WTC11 (cell line): Measurements from ENCODE around the gene LARP4. TPM values are rescaled to one million over a fixed set of nuclear protein-coding genes. Genes with fewer than 3 reads are reported as not detected.

Source experiments
- ATAC-seq: fragments of 200-7000 bp; cut with Tn5 transposase; 2 replicates; pipeline ENCODE4 v1.10.0; 2021; ENCODE audit warnings: mild to moderate bottlenecking, moderate library complexity
- CTCF ChIA-PET: fragments of 300-600 bp; sonication (Branson Sonifier 250); formaldehyde crosslinking; loops from one replicate; lab custom pipeline; 2021; ENCODE audit warnings: antibody characterized with exemption; lab: Charles Lee
- POLR2A ChIA-PET: fragments of 350-600 bp; sonication (Branson Sonifier 250); formaldehyde crosslinking; loops from one replicate; lab custom pipeline; 2021; ENCODE audit warnings: antibody characterized with exemption; lab: Charles Lee
- DNase-seq: peaks from one replicate; pipeline ENCODE4 v3.0.0; 2021; ENCODE audit warnings: low spot score
- H3K27ac Mint-ChIP-seq: 2 replicates; pipeline ENCODE4 v1.8.0; 2021; ENCODE audit warnings: mixed read lengths
- H3K27me3 Mint-ChIP-seq: 2 replicates; pipeline ENCODE4 v1.8.0; 2021; ENCODE audit warnings: low read depth, mild to moderate bottlenecking, moderate library complexity, mixed read lengths
- H3K36me3 Mint-ChIP-seq: 2 replicates; pipeline ENCODE4 v1.8.0; 2021; ENCODE audit warnings: mixed read lengths
- H3K4me1 Mint-ChIP-seq: 2 replicates; pipeline ENCODE4 v1.8.0; 2022; ENCODE audit warnings: mixed read lengths
- H3K4me3 Mint-ChIP-seq: 2 replicates; pipeline ENCODE4 v1.8.0; 2021; ENCODE audit warnings: mild to moderate bottlenecking, moderate library complexity, mixed read lengths
- H3K9me3 Mint-ChIP-seq: 2 replicates; pipeline ENCODE4 v1.8.0; 2021; ENCODE audit warnings: mixed read lengths
- CREB1 ChIP-seq: sonication (generic); formaldehyde crosslinking; IDR thresholded peaks from 2 replicates; pipeline ENCODE4 v1.8.0; 2023; ENCODE audit warnings: mild to moderate bottlenecking, missing genetic modification reagents
- E2F5 ChIP-seq: sonication (generic); formaldehyde crosslinking; IDR thresholded peaks from 2 replicates; pipeline ENCODE4 v1.8.1; 2022; ENCODE audit warnings: mild to moderate bottlenecking, moderate library complexity, missing genetic modification reagents
- EMX1 ChIP-seq: fragments of 250-450 bp; sonication (Bioruptor Pico); IDR thresholded peaks from 2 replicates; pipeline ENCODE4 v1.8.0; 2021; ENCODE audit warnings: mild to moderate bottlenecking
- ETV6 ChIP-seq: sonication (generic); formaldehyde crosslinking; IDR thresholded peaks from 2 replicates; pipeline ENCODE4 v1.8.1; 2022; ENCODE audit warnings: mild to moderate bottlenecking, missing genetic modification reagents
- RORB ChIP-seq: fragments of 250-450 bp; sonication (Bioruptor Pico); IDR thresholded peaks from 2 replicates; pipeline ENCODE4 v1.9.0; 2021; ENCODE audit warnings: mild to moderate bottlenecking
- SP1 ChIP-seq: sonication (generic); formaldehyde crosslinking; conservative IDR thresholded peaks from 2 replicates; pipeline ENCODE4 v1.8.1; 2022; ENCODE audit warnings: missing genetic modification reagents
- TEAD4 ChIP-seq: sonication (generic); formaldehyde crosslinking; IDR thresholded peaks from 2 replicates; pipeline ENCODE4 v1.8.0; 2022; ENCODE audit warnings: mild to moderate bottlenecking, missing genetic modification reagents
- TP53 ChIP-seq: sonication (generic); formaldehyde crosslinking; IDR thresholded peaks from 2 replicates; pipeline ENCODE4 v1.8.1; 2023; ENCODE audit warnings: mild to moderate bottlenecking, missing genetic modification reagents
- ZMAT4 ChIP-seq: fragments of 250-450 bp; sonication (Bioruptor Pico); IDR thresholded peaks from 2 replicates; pipeline ENCODE4 v1.9.0; 2021; ENCODE audit warnings: mild to moderate bottlenecking
- ZNF232 ChIP-seq: sonication (generic); formaldehyde crosslinking; IDR thresholded peaks from 2 replicates; pipeline ENCODE4 v1.8.0; 2022; ENCODE audit warnings: mild to moderate bottlenecking, missing genetic modification reagents
- ZNF263 ChIP-seq: sonication (generic); formaldehyde crosslinking; IDR thresholded peaks from 2 replicates; pipeline ENCODE4 v1.8.1; 2022; ENCODE audit warnings: low read depth, mild to moderate bottlenecking, moderate library complexity, missing genetic modification reagents
- ZSCAN18 ChIP-seq: fragments of 250-450 bp; sonication (Bioruptor Pico); IDR thresholded peaks from 2 replicates; pipeline ENCODE4 v2.1.2; 2022; ENCODE audit warnings: mild to moderate bottlenecking, moderate library complexity
- total RNA-seq: library from RNA; stranded (reverse); gene quantifications from 3 replicates; pipeline ENCODE4 v1.2.3, GENCODE V29; 2021
- TF ChIP-seq, protein P1 (sequence below): sonication (generic); formaldehyde crosslinking; conservative IDR thresholded peaks from 2 replicates; pipeline ENCODE4 v1.8.1; 2022; ENCODE audit warnings: mild to moderate bottlenecking, missing genetic modification reagents
- TF ChIP-seq, protein P2 (sequence below): sonication (generic); formaldehyde crosslinking; IDR thresholded peaks from 2 replicates; pipeline ENCODE4 v1.8.1; 2023; ENCODE audit warnings: mild to moderate bottlenecking, moderate library complexity, missing genetic modification reagents
- TF ChIP-seq, protein P3 (sequence below): fragments of 250-450 bp; sonication (Bioruptor Pico); conservative IDR thresholded peaks from 2 replicates; pipeline ENCODE4 v1.9.0; 2021; ENCODE audit warnings: mild to moderate bottlenecking
- TF ChIP-seq, protein P4 (sequence below): sonication (generic); formaldehyde crosslinking; IDR thresholded peaks from 2 replicates; pipeline ENCODE4 v1.8.1; 2022; ENCODE audit warnings: low read depth, missing genetic modification reagents, borderline replicate concordance

Gene LARP4
- total RNA-seq, 1 experiment from 2014 or later: 73.9 TPM

DNA sequence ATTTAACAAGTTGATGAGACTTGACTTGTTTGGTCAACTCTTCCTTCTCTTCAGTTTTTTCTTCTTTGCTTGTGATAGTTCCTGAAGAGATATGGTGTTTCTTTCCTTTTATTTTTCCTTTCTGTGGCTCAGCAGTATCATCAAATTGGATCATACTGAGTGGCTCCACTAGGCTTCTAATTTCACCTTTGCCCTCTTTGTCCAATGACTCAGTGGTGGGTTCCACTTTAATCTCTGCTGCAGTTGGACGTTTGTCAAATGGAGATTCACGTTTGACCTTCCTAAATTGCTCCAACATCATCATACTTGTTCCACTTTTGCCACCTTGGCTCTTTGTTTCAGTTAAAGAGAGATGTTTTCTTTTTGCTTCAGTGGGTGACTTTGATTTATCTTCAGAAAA is 45.8 kb upstream of the LARP4 start:
- H3K36me3 Mint-ChIP-seq: no peaks in the 10 kb centered on the region
- DNase-seq (no peak), ATAC-seq (no peak)
- CTCF ChIA-PET: no interaction called here
- H3K9me3 Mint-ChIP-seq: no peaks in the 10 kb centered on the region
- H3K27me3 Mint-ChIP-seq: no peaks in the 10 kb centered on the region
- no peak for TF ChIP-seq SP1
- no peaks in the 10 kb centered on the region for H3K4me1 Mint-ChIP-seq
- H3K4me3 Mint-ChIP-seq: no peak overlapping the region
- no peak overlapping the region for H3K27ac Mint-ChIP-seq
- POLR2A ChIA-PET: no interaction called here

DNA sequence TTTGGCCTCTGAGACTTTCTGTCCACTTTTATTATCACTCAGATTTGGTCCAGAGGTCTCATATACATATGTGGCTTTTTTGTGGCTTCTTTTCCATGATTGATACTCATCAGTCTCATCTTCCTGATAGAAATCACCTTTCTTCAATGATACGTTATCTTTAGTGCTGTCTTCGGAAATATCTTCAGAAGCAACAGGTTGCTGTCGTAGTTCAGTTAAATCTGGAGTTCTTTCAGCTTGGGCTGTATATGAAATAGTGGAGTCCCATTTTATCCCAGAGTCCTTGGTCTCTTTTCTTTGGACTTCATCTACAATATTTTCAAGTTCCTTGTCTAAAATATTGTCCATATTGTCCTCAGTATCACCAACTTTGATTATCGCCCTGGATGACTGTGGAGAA is 45.3 kb upstream of the LARP4 start:
- no peaks in the 10 kb centered on the region for H3K4me1 Mint-ChIP-seq
- no peak overlapping the region for H3K27ac Mint-ChIP-seq
- ATAC-seq (no peak), DNase-seq (no peak)
- H3K9me3 Mint-ChIP-seq: no peaks in the 10 kb centered on the region
- POLR2A ChIA-PET: no interaction called here
- no peaks in the 10 kb centered on the region for H3K27me3 Mint-ChIP-seq
- no peak overlapping the region for H3K4me3 Mint-ChIP-seq
- TF ChIP-seq ETV6 (no peak), CREB1 (CRISPR knock-in tag) (no peak)
- CTCF ChIA-PET: no interaction called here
- no peaks in the 10 kb centered on the region for H3K36me3 Mint-ChIP-seq

DNA sequence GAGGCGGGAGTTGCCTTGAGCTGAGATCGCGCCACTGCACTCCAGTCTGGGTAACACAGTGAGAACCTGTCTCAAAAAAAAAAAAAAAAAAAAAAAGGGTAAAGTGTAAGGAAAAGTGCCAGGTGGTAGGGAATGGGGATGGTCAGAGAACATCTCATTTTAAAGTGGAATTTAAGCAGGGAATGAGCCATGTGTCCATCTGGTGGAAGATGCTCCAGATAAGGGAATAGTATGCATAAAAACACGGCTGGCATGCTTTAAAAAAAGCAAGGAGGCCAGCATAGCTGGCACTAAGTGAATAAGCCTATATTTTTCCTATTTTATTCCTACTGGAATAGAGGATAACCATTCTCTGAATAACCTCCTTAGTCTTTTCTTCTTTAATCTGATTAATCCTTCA is 38.0 kb upstream of the LARP4 start:
- no peaks in the 10 kb centered on the region for H3K36me3 Mint-ChIP-seq
- DNase-seq: no peak
- no peaks in the 10 kb centered on the region for H3K27me3 Mint-ChIP-seq
- POLR2A ChIA-PET: no interaction called here
- H3K4me1 Mint-ChIP-seq: no peaks in the 10 kb centered on the region
- H3K9me3 Mint-ChIP-seq: no peaks in the 10 kb centered on the region
- CTCF ChIA-PET: no interaction called here
- TF ChIP-seq TEAD4 (CRISPR knock-in tag): no peak
- TF ChIP-seq TP53 (CRISPR knock-in tag): no peak
- TF ChIP-seq ZNF232 (CRISPR knock-in tag): no peak
- TF ChIP-seq, protein P1, sequence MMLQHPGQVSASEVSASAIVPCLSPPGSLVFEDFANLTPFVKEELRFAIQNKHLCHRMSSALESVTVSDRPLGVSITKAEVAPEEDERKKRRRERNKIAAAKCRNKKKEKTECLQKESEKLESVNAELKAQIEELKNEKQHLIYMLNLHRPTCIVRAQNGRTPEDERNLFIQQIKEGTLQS: no peak
- TF ChIP-seq, protein P2, sequence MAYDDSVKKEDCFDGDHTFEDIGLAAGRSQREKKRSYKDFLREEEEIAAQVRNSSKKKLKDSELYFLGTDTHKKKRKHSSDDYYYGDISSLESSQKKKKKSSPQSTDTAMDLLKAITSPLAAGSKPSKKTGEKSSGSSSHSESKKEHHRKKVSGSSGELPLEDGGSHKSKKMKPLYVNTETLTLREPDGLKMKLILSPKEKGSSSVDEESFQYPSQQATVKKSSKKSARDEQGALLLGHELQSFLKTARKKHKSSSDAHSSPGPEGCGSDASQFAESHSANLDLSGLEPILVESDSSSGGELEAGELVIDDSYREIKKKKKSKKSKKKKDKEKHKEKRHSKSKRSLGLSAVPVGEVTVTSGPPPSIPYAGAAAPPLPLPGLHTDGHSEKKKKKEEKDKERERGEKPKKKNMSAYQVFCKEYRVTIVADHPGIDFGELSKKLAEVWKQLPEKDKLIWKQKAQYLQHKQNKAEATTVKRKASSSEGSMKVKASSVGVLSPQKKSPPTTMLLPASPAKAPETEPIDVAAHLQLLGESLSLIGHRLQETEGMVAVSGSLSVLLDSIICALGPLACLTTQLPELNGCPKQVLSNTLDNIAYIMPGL: no peak
- TF ChIP-seq E2F5 (CRISPR knock-in tag): no peak
- no peak for TF ChIP-seq ZMAT4 (CRISPR knock-in tag)
- TF ChIP-seq, protein P3, sequence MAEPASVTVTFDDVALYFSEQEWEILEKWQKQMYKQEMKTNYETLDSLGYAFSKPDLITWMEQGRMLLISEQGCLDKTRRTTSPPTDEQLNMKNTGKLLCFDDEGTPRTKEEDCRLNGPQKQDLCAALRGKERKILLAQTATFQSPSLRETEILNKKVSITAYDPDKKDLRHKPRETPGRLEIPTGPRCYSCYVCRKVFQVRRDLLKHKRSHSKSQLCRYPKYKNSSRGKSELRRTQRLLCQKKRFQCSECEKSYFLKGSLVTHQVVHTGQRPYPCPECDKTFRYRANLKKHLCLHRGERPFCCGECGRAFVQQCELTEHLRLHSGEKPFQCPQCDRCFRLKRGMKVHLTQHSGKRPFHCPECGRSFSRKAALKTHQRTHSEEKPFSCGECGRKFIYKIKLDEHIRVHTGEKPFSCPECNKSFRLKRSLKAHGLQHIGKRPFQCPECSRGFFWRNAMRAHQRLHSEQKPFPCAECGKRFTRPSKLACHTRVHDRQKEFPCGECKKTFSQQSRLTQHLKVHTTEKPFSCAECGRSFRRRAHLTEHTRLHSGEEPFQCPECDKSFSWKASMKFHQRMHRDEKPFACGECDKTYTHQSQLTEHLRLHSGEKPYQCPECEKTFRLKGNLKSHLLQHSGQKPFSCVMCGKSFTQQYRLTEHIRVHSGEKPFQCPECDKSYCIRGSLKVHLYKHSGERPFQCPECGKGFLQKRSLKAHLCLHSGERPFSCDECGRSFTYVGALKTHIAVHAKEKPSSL: no peak
- TF ChIP-seq RORB (CRISPR knock-in tag): no peak
- TF ChIP-seq ZNF263: no peak
- no peak for TF ChIP-seq ZSCAN18 (CRISPR knock-in tag)
- no peak for TF ChIP-seq EMX1
- TF ChIP-seq, protein P4, sequence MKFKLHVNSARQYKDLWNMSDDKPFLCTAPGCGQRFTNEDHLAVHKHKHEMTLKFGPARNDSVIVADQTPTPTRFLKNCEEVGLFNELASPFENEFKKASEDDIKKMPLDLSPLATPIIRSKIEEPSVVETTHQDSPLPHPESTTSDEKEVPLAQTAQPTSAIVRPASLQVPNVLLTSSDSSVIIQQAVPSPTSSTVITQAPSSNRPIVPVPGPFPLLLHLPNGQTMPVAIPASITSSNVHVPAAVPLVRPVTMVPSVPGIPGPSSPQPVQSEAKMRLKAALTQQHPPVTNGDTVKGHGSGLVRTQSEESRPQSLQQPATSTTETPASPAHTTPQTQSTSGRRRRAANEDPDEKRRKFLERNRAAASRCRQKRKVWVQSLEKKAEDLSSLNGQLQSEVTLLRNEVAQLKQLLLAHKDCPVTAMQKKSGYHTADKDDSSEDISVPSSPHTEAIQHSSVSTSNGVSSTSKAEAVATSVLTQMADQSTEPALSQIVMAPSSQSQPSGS (CRISPR knock-in tag): no peak
- no peak for ATAC-seq
- no peak overlapping the region for H3K4me3 Mint-ChIP-seq
- no peak overlapping the region for H3K27ac Mint-ChIP-seq
